IMR-90 (cell line): ENCODE results near the gene KCNN3. TPM values are rescaled to one million over a fixed set of nuclear protein-coding genes. Genes with fewer than 3 reads are reported as not detected.

Source experiments
- ATAC-seq: fragments of 200-7000 bp; cut with Tn5 transposase; 2 replicates; pipeline ENCODE4 v1.9.1; 2020; ENCODE audit warnings: low read depth, mild to moderate bottlenecking, moderate library complexity
- BruUV-seq: library from RNA; stranded (reverse); fragments of 400-500 nt; replicated peaks from 2 replicates; lab custom pipeline; 2021; lab: Mats Ljungman, UMichigan
- CTCF ChIA-PET: fragments of 300-600 bp; formaldehyde crosslinking; extraction: SDS; loops from one replicate; lab custom pipeline; 2021; ENCODE audit warnings: antibody characterized with exemption; lab: Yijun Ruan, JAX
- POLR2A ChIA-PET: fragments of 300-600 bp; sonication (Branson Sonifier 250); formaldehyde crosslinking; loops from one replicate; lab custom pipeline; 2022; ENCODE audit warnings: antibody characterized with exemption; ENCODE audit not compliant: unreplicated experiment; lab: Charles Lee
- DNase-seq: peaks from one replicate; pipeline ENCODE4 v3.0.0; 2013
- H2AFZ ChIP-seq: replicated peaks from 2 replicates; pipeline ENCODE3; 2013; ENCODE audit warnings: low read length, mild to moderate bottlenecking; ENCODE audit not compliant: poor library complexity
- H2AK5ac ChIP-seq: 2 replicates; pipeline ENCODE4 v1.6.1; 2013; ENCODE audit warnings: low read depth, low read length, inconsistent platforms
- H2AK9ac ChIP-seq: replicated peaks from 2 replicates; pipeline ENCODE3; 2013; ENCODE audit warnings: mild to moderate bottlenecking, low read depth, low read length, moderate library complexity; ENCODE audit not compliant: poor library complexity
- H2BK120ac ChIP-seq: 2 replicates; pipeline ENCODE4 v1.6.1; 2013; ENCODE audit warnings: low read depth, low read length, inconsistent platforms
- H2BK15ac ChIP-seq: 3 replicates; pipeline ENCODE4 v1.6.1; 2013; ENCODE audit warnings: low read depth, low read length, inconsistent platforms
- H2BK20ac ChIP-seq: 2 replicates; pipeline ENCODE4 v1.6.1; 2013; ENCODE audit warnings: low read depth, mild to moderate bottlenecking, inconsistent platforms, low read length, moderate library complexity
- H2BK5ac ChIP-seq: 2 replicates; pipeline ENCODE4 v1.6.1; 2013; ENCODE audit warnings: mild to moderate bottlenecking, low read depth, low read length, inconsistent platforms; ENCODE audit not compliant: poor library complexity, severe bottlenecking
- H3K14ac ChIP-seq: replicated peaks from 2 replicates; pipeline ENCODE4 v1.6.1; 2013; ENCODE audit warnings: low read depth, low read length, inconsistent platforms
- H3K18ac ChIP-seq: 2 replicates; pipeline ENCODE4 v1.6.1; 2013; ENCODE audit warnings: low read depth, low read length, control low read depth
- H3K23ac ChIP-seq: 2 replicates; pipeline ENCODE4 v1.6.1; 2013; ENCODE audit warnings: low read depth, low read length, inconsistent platforms
- H3K27ac ChIP-seq: 2 replicates; pipeline ENCODE4 v1.5.1; 2013; ENCODE audit warnings: mild to moderate bottlenecking, control low read depth, low read length; ENCODE audit not compliant: insufficient read depth
- H3K27me3 ChIP-seq: 2 replicates; pipeline ENCODE4 v1.6.1; 2013; ENCODE audit warnings: low read length; ENCODE audit not compliant: control insufficient read depth, insufficient read depth
- H3K36me3 ChIP-seq: 2 replicates; pipeline ENCODE4 v1.6.1; 2013; ENCODE audit warnings: low read length, mixed read lengths; ENCODE audit not compliant: control insufficient read depth, insufficient read depth
- H3K4ac ChIP-seq: 2 replicates; pipeline ENCODE4 v1.6.1; 2013; ENCODE audit warnings: low read depth, low read length, inconsistent platforms
- H3K4me1 ChIP-seq: 2 replicates; pipeline ENCODE4 v1.6.1; 2013; ENCODE audit warnings: low read length, mixed read lengths; ENCODE audit not compliant: control insufficient read depth, insufficient read depth
- H3K4me2 ChIP-seq: 2 replicates; pipeline ENCODE4 v1.6.1; 2013; ENCODE audit warnings: low read depth, mild to moderate bottlenecking, control low read depth, low read length, moderate library complexity
- H3K4me3 ChIP-seq: 2 replicates; pipeline ENCODE4 v1.5.1; 2013; ENCODE audit warnings: low read depth, mild to moderate bottlenecking, control low read depth, low read length, moderate library complexity; ENCODE audit not compliant: insufficient read depth
- H3K56ac ChIP-seq: 2 replicates; pipeline ENCODE4 v1.6.1; 2013; ENCODE audit warnings: low read length, inconsistent platforms; ENCODE audit not compliant: insufficient read depth; ENCODE audit errors: extremely low read depth
- H3K79me1 ChIP-seq, 2 experiments: 2 replicates each; pipeline ENCODE4 v1.6.1; 2013; ENCODE audit warnings: low read length in 2 of 2, inconsistent platforms in 1 of 2, low read depth in 1 of 2
- H3K9ac ChIP-seq: 2 replicates; pipeline ENCODE4 v1.6.1; 2013; ENCODE audit warnings: low read depth, low read length, control low read depth
- H3K9me1 ChIP-seq: 2 replicates; pipeline ENCODE4 v1.6.1; 2013; ENCODE audit warnings: low read length, inconsistent platforms; ENCODE audit not compliant: insufficient read depth
- H3K9me3 ChIP-seq: 2 replicates; pipeline ENCODE4 v1.6.1; 2013; ENCODE audit warnings: low read length; ENCODE audit not compliant: control insufficient read depth, insufficient read depth
- H4K20me1 ChIP-seq: 2 replicates; pipeline ENCODE4 v1.6.1; 2013; ENCODE audit warnings: low read length, inconsistent platforms; ENCODE audit not compliant: insufficient read depth
- H4K5ac ChIP-seq: 2 replicates; pipeline ENCODE4 v1.6.1; 2013; ENCODE audit warnings: mild to moderate bottlenecking, low read depth, low read length, control low read depth
- H4K8ac ChIP-seq, 2 experiments: 2 replicates each; pipeline ENCODE4 v1.6.1; 2013; ENCODE audit warnings: low read depth in 2 of 2, low read length in 2 of 2, control low read depth in 1 of 2, inconsistent platforms in 1 of 2
- H4K91ac ChIP-seq: 2 replicates; pipeline ENCODE4 v1.6.1; 2013; ENCODE audit warnings: low read depth, low read length, inconsistent platforms; ENCODE audit not compliant: insufficient read depth
- BHLHE40 ChIP-seq: fragments of 150-350 bp; IDR thresholded peaks from 2 replicates; pipeline ENCODE4 v1.6.1; 2016; ENCODE audit warnings: mild to moderate bottlenecking, low read depth, low read length
- CEBPB ChIP-seq: IDR thresholded peaks from 2 replicates; pipeline ENCODE4 v1.6.1; 2012; ENCODE audit warnings: low read depth, low read length, improper control_type of control experiment
- CHD1 ChIP-seq: IDR thresholded peaks from 2 replicates; pipeline ENCODE4 v1.6.1; 2012; ENCODE audit warnings: low read depth, low read length, improper control_type of control experiment
- ELK1 ChIP-seq: fragments of 150-350 bp; IDR thresholded peaks from 2 replicates; pipeline ENCODE4 v1.6.1; 2016; ENCODE audit warnings: low read depth, mild to moderate bottlenecking, low read length, moderate library complexity, borderline replicate concordance
- FOS ChIP-seq: fragments of 150-350 bp; IDR thresholded peaks from 2 replicates; pipeline ENCODE4 v1.6.1; 2016; ENCODE audit warnings: low read depth, low read length
- MAFK ChIP-seq: IDR thresholded peaks from 2 replicates; pipeline ENCODE4 v1.6.1; 2012; ENCODE audit warnings: low read depth, low read length, improper control_type of control experiment
- MXI1 ChIP-seq: IDR thresholded peaks from 2 replicates; pipeline ENCODE4 v1.6.1; 2012; ENCODE audit warnings: low read depth, mild to moderate bottlenecking, low read length, moderate library complexity, borderline replicate concordance
- RAD21 ChIP-seq: IDR thresholded peaks from 2 replicates; pipeline ENCODE4 v1.6.1; 2012; ENCODE audit warnings: low read length, improper control_type of control experiment
- RFX5 ChIP-seq: IDR thresholded peaks from 2 replicates; pipeline ENCODE4 v1.8.0; 2012; ENCODE audit warnings: low read depth, mild to moderate bottlenecking, low read length, moderate library complexity
- SMC3 ChIP-seq: fragments of 150-350 bp; IDR thresholded peaks from 2 replicates; pipeline ENCODE4 v1.6.1; 2016; ENCODE audit warnings: low read depth, mild to moderate bottlenecking, antibody characterized with exemption, low read length, moderate library complexity
- WGBS, 2 experiments: methylation state at CpG; one replicate each; pipeline versions ENCODE4 v1.1.5 to v1.1.7; 2013; ENCODE audit warnings: missing lambda C conversion rate in 2 of 2; ENCODE audit not compliant: insufficient read length in 1 of 2; ENCODE audit errors: extremely low coverage in 2 of 2; 5-methylcytosine and 5-hydroxymethylcytosine counted together
- dilution Hi-C: fragments of 300-500 bp; cut with HindIII; formaldehyde crosslinking; loops from one replicate; pipeline ENCODE4 v1.14.3; 2018; ENCODE audit warnings: low sequenced_read_pairs; ENCODE audit not compliant: unreplicated experiment
- in situ Hi-C: fragments of 300-500 bp; cut with MboI; formaldehyde crosslinking; loops from 3 replicates; pipeline ENCODE4 v1.14.3; 2019; ENCODE audit warnings: low sequenced_read_pairs, inconsistent platforms, mixed read lengths
- intact Hi-C: fragments of 100-400 bp; cut with micrococcal nuclease; formaldehyde crosslinking; loops from 2 replicates; pipeline ENCODE4 v1.10.0; 2022
- polyA plus RNA-seq, 3 experiments: library from polyadenylated mRNA; depleted of rRNA; stranded (reverse); fragments of >200 nt; gene quantifications; 2 replicates each; pipeline ENCODE4 v1.2.3, GENCODE V29; 2012; ENCODE audit warnings: low replicate concordance in 1 of 3
- total RNA-seq: library from RNA; depleted of rRNA; stranded (reverse); fragments of >200 nt; gene quantifications from 2 replicates; pipeline ENCODE4 v1.2.3, GENCODE V29; 2012

Gene KCNN3
- total and polyA plus RNA-seq, 2 of the 4 experiments (the other 2 are of a cell fraction): 0.02 TPM; not detected in 1

- TF ChIP-seq MXI1: no peak
- TF ChIP-seq FOS: no peak
- no peak for TF ChIP-seq BHLHE40
- no peak for TF ChIP-seq ELK1
- TF ChIP-seq CEBPB: no peak
- TF ChIP-seq MAFK: no peak
- no peak for TF ChIP-seq RAD21
- no peak for TF ChIP-seq CHD1
- no peak for TF ChIP-seq SMC3
- no peak for TF ChIP-seq RFX5
- intact Hi-C loops: loop anchor here (5.0 to 10.0 kb wide), 2 partner anchors 69 to 207 kb away; partner anchors contain the start of gene UBE2Q1
- no TSS peak for BruUV-seq
- no peak overlapping the region for H2AK5ac ChIP-seq
- H4K5ac ChIP-seq: no peak overlapping the region
- H2BK120ac ChIP-seq: no peak overlapping the region
- H2AFZ ChIP-seq: no peak overlapping the region
- no peak overlapping the region for H4K91ac ChIP-seq
- no peak overlapping the region for H3K14ac ChIP-seq
- H3K4me3 ChIP-seq: no peak overlapping the region
- POLR2A ChIA-PET: no interaction called here
- H3K9ac ChIP-seq: no peak overlapping the region
- dilution Hi-C loops: no loop called here
- no peaks in the 10 kb centered on the region for H3K9me1 ChIP-seq
- H3K27me3 ChIP-seq: peaks cover 59% of the 10 kb centered on the region
- no peak overlapping the region for H3K4ac ChIP-seq
- ATAC-seq (no peak), DNase-seq (no peak)
- H3K23ac ChIP-seq: no peak overlapping the region
- H3K9me3 ChIP-seq: no peaks in the 10 kb centered on the region
- CTCF ChIA-PET: no interaction called here
- H3K56ac ChIP-seq: no peak overlapping the region
- no peak overlapping the region for H4K8ac ChIP-seq
- in situ Hi-C loops: no loop called here
- H4K20me1 ChIP-seq: no peaks in the 10 kb centered on the region
- no peak overlapping the region for H3K27ac ChIP-seq
- WGBS, 2 experiments: no CpG with 5 or more reads among the region's 1 CpG
- H3K4me1 ChIP-seq: peaks cover 4% of the 10 kb centered on the region; the same call in 1 of the 2 replicates
- no peak overlapping the region for H2BK5ac ChIP-seq
- H2AK9ac ChIP-seq: no peak overlapping the region
- H2BK20ac ChIP-seq: no peak overlapping the region
- H3K18ac ChIP-seq: no peak overlapping the region
- no peak overlapping the region for H2BK15ac ChIP-seq
- no peak overlapping the region for H3K4me2 ChIP-seq
- no peaks in the 10 kb centered on the region for H3K36me3 ChIP-seq
- H3K79me1 ChIP-seq: no peaks in the 10 kb centered on the region
Measured at GRCh38 chr1:154764181-154764580, 105.9 kb downstream of the KCNN3 start.
